A549 treated with ZK216348 at 1 μM for 4 hours (cell line): ENCODE data around the gene ARHGEF12. TPM values are rescaled to one million over a fixed set of nuclear protein-coding genes. Genes with fewer than 3 reads are reported as not detected.

Source experiments
- total RNA-seq: library from RNA; stranded (reverse); fragments of 200-300 nt; extraction: Qiagen RNA extraction; gene quantifications from 5 replicates; pipeline ENCODE4 v1.2.3, GENCODE V29; 2022; ENCODE audit warnings: low read depth

ARHGEF12 gene, protein sequence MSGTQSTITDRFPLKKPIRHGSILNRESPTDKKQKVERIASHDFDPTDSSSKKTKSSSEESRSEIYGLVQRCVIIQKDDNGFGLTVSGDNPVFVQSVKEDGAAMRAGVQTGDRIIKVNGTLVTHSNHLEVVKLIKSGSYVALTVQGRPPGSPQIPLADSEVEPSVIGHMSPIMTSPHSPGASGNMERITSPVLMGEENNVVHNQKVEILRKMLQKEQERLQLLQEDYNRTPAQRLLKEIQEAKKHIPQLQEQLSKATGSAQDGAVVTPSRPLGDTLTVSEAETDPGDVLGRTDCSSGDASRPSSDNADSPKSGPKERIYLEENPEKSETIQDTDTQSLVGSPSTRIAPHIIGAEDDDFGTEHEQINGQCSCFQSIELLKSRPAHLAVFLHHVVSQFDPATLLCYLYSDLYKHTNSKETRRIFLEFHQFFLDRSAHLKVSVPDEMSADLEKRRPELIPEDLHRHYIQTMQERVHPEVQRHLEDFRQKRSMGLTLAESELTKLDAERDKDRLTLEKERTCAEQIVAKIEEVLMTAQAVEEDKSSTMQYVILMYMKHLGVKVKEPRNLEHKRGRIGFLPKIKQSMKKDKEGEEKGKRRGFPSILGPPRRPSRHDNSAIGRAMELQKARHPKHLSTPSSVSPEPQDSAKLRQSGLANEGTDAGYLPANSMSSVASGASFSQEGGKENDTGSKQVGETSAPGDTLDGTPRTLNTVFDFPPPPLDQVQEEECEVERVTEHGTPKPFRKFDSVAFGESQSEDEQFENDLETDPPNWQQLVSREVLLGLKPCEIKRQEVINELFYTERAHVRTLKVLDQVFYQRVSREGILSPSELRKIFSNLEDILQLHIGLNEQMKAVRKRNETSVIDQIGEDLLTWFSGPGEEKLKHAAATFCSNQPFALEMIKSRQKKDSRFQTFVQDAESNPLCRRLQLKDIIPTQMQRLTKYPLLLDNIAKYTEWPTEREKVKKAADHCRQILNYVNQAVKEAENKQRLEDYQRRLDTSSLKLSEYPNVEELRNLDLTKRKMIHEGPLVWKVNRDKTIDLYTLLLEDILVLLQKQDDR (N-terminal part only)
- 11.2 to 19.2 TPM (median 14.5 TPM) in 5 replicates for total RNA-seq

DNA sequence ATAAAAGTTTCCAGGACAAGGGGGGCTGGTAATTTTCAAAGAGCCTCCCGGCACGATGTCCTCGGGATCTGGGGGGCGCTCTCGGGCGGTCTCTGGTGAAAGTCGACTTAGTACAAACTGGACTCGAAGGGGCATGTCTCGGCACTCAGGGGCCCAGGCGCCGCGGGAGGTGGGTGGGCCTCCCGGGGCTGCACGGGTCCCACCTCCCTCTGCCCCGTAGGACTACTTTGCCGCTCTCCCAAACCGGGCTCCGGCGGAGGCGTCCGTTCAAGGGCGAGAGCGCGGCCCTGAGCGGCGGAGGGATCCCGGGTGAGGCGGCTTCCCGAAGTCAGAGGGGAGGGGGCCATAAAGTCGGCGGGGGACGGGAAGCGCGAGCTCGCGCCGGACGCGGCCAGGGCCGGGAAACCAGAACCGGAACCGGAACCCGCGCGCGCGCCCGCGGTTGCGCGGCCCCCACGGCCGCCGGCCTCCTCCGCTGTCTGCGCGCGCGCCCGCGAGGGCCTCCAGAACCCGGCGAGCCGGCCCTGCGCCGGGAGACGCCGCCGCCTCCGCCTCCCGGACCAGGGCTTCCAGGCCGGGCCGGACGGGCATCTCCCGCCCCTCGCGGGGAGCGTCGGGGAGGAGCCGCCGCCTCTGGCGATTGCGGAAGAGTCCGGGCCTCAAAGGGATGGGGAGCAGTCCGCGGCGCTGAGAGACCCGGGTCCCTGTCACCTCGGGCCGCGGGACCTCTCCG lies at the start of gene ARHGEF12:
TSS of gene ARHGEF12 (plus strand) at position 506 of the 733 bp plus-strand sequence. CDS start 831 bp downstream, outside the sequence.

DNA sequence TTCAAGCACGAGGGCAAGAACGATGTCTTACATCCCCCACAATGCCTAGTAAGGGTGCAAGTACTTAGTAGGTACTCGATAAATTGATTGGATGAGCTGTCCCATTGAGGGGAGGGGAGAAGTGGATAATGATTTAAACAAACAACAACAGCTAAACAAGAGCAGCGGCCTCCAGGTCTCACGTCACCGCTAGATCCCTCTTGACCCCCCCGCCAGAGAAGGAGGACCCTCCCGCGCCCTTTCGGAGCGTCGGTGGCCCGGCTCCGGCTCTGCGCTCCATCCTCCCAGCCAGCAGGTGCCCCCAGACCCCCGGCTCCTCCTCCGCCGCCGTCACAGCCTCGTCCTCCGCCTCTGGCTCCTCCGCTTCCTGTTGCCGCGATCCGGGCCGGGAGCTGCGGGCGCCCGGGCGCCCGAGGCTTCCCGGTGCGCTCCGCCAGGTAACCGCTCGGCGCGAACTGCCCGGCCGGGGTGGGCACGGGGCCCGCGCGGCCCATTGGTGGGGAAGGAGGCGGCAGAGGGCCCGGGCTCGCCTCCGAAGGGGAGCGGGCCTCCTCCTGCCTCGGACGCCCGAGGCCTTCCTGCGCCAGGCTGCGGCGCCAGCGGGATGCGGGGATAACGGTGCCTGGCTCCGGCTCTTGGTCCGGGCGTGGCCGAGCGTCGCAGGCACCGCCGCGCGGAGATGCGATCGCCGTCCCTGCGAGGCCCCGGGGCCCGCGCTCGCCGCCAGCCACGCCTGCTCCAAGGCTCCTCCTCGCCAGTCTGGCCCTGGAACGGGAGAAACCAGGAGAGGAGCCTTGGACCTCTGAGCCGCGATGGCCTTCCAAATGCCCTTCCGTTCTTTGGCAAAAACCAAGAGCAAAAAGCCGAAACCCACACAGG lies 11.0 kb upstream of the ARHGEF12 start, which contains the start of gene TLCD5:
TSS of gene TLCD5 (plus strand) at position 368 of the 879 bp plus-strand sequence. CDS start 2,143 bp downstream, outside the sequence.

DNA sequence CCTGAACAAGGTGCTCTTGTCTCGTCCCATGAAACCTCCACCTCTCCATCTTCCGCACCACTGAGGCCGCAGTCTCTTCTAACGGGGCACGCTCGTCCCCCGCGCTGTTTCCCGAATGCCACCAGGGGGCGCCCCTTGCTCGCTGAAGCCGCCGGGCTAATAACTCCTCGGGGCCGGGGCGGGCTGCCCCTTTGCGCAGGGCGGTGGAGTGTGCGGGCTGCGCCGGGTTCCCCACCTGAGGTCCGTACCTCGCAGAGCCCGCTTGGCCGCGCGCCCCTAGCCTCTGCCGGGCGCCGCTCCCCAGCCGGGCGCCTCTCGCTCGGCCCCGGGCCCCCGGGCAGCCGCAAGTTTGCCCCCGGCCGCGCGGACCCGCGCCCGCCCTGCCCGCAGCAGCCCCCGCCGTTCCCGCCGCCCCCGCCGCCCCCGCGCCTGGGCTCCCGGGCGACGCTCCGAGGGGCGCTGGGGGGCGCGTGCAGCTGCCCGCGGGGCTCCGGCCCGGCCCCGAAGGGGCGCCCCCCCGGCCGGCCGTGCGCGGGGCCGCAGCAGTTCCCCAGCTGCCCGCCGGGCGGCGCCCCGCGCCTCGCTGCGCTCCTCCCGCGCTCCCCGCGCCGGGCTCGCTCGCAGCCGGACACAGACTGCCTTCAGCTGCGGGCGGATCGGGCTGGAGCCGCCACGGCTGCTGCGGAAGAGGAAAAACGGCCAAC lies 175.1 kb downstream of the ARHGEF12 start, which contains the start of gene GRIK4:
TSS of gene GRIK4 (plus strand) at position 633 of the 704 bp plus-strand sequence. CDS start 148,571 bp downstream, outside the sequence.

Other genes with a start within 250 kb of the ARHGEF12 start
- gene TRIM29, start 198.3 kb upstream of the ARHGEF12 start, total RNA-seq, result 15.0 to 21.9 TPM (median 18.4 TPM) in 5 replicates
- 7.2 to 11.8 TPM (median 9.9 TPM) in 5 replicates for gene OAF, start 125.4 kb upstream of the ARHGEF12 start, total RNA-seq
- not detected in 5 replicates for gene POU2F3, start 96.3 kb upstream of the ARHGEF12 start, total RNA-seq
- 4.6 to 8.1 TPM (median 7.7 TPM) in 5 replicates for gene TLCD5, start 11.1 kb upstream of the ARHGEF12 start, total RNA-seq
- gene GRIK4, start 175.3 kb downstream of the ARHGEF12 start, total RNA-seq, result not detected in 5 replicates